B cell (primary cell): ENCODE results near the gene DGKB. TPM values are rescaled to one million over a fixed set of nuclear protein-coding genes. Genes with fewer than 3 reads are reported as not detected.

Experiments
- ATAC-seq: fragments of 200-7000 bp; cut with Tn5 transposase; one replicate; pipeline ENCODE4 v1.10.0; 2021; ENCODE audit warnings: low read depth, mild to moderate bottlenecking, moderate number of reproducible peaks, moderate library complexity
- CTCF ChIA-PET: fragments of 350-600 bp; sonication (Branson Sonifier 250); formaldehyde crosslinking; loops from one replicate; lab custom pipeline; 2021; ENCODE audit warnings: antibody characterized with exemption, inconsistent platforms; lab: Charles Lee
- POLR2A ChIA-PET: fragments of 350-600 bp; sonication (Branson Sonifier 250); formaldehyde crosslinking; loops from one replicate; lab custom pipeline; 2021; ENCODE audit warnings: antibody characterized with exemption; lab: Charles Lee
- DNase-seq: peaks from one replicate; pipeline ENCODE4 v3.0.0; 2013
- H2AFZ ChIP-seq: 2 replicates; pipeline ENCODE4 v1.6.1; 2012; ENCODE audit warnings: mild to moderate bottlenecking, low read depth, low read length; ENCODE audit not compliant: insufficient read depth, poor library complexity, severe bottlenecking
- H3K27ac ChIP-seq, 2 donors: 1 replicate in 1 of 2; 2 replicates in 1 of 2; pipeline ENCODE4 v1.5.1; 2012 to 2013; ENCODE audit warnings: low read length in 2 of 2, mild to moderate bottlenecking in 2 of 2, moderate library complexity in 1 of 2
- H3K27me3 ChIP-seq, 4 experiments: fragments of 200-600 bp in 1 of 4; sonication (generic) in 1 of 4; replicated peaks in 1 of 4; 1 replicate in 2 of 4; 2 replicates in 2 of 4; pipeline versions ENCODE4 v1.6.1 to v1.7.0; 2013 to 2016; ENCODE audit warnings: low read length in 3 of 4, mild to moderate bottlenecking in 2 of 4, mixed read lengths in 1 of 4, moderate library complexity in 1 of 4; ENCODE audit not compliant: insufficient read depth in 4 of 4, control insufficient read depth in 3 of 4; ENCODE audit errors: control extremely low read depth in 1 of 4
- H3K36me3 ChIP-seq, 2 experiments: replicated peaks in 1 of 2; 1 replicate in 1 of 2; 2 replicates in 1 of 2; pipeline versions ENCODE4 v1.6.1 to v1.7.1; 2013; ENCODE audit warnings: low read length in 1 of 2; ENCODE audit not compliant: insufficient read depth in 2 of 2, control insufficient read depth in 1 of 2; ENCODE audit errors: control extremely low read depth in 1 of 2, extremely low read depth in 1 of 2
- H3K4me1 ChIP-seq, 2 donors: fragments of 200-600 bp in 1 of 2; sonication (generic) in 1 of 2; 1 replicate in 1 of 2; 2 replicates in 1 of 2; pipeline versions ENCODE4 v1.5.1 to v1.6.1; 2013 to 2017; ENCODE audit warnings: low read length in 2 of 2; ENCODE audit not compliant: control insufficient read depth in 2 of 2, insufficient read depth in 2 of 2
- H3K4me2 ChIP-seq: replicated peaks from 2 replicates; pipeline ENCODE3; 2012; ENCODE audit warnings: mild to moderate bottlenecking, low read depth, low read length; ENCODE audit not compliant: poor library complexity, severe bottlenecking
- H3K4me3 ChIP-seq, 5 experiments: fragments of 200-600 bp in 1 of 5; sonication (generic) in 1 of 5; 1 replicate in 3 of 5; 2 replicates in 2 of 5; pipeline versions ENCODE4 v1.5.1 to v1.7.0; 2011 to 2016; ENCODE audit warnings: low read length in 4 of 5, mild to moderate bottlenecking in 4 of 5, low read depth in 2 of 5, control low read depth in 1 of 5, moderate library complexity in 1 of 5; ENCODE audit not compliant: insufficient read depth in 1 of 5; ENCODE audit errors: control extremely low read depth in 1 of 5, extremely low read depth in 1 of 5
- H3K79me2 ChIP-seq: fragments of 200-600 bp; sonication (generic); one replicate; pipeline ENCODE4 v1.6.0; 2016; ENCODE audit warnings: low read length; ENCODE audit not compliant: control insufficient read depth, insufficient read depth
- H3K9ac ChIP-seq: fragments of 200-600 bp; sonication (generic); 2 replicates; pipeline ENCODE4 v1.6.1; 2017; ENCODE audit warnings: mild to moderate bottlenecking, low read length, moderate library complexity
- H3K9me3 ChIP-seq, 3 donors: one replicate each; pipeline versions ENCODE4 v1.6.1 to v1.7.1; 2013; ENCODE audit warnings: low read length in 2 of 3; ENCODE audit not compliant: control insufficient read depth in 2 of 3, insufficient read depth in 1 of 3; ENCODE audit errors: control extremely low read depth in 1 of 3
- H4K20me1 ChIP-seq: 2 replicates; pipeline ENCODE4 v1.6.0; 2012; ENCODE audit warnings: mild to moderate bottlenecking, low read length; ENCODE audit not compliant: insufficient read depth, control insufficient read depth, poor library complexity, severe bottlenecking
- H3K27ac Mint-ChIP-seq: one replicate; pipeline ENCODE4 v1.8.0; 2021; ENCODE audit warnings: mixed read lengths
- H3K27me3 Mint-ChIP-seq: one replicate; pipeline ENCODE4 v1.8.0; 2021; ENCODE audit warnings: mixed read lengths
- H3K4me1 Mint-ChIP-seq: one replicate; pipeline ENCODE4 v1.8.0; 2021; ENCODE audit warnings: mixed read lengths
- H3K4me3 Mint-ChIP-seq: one replicate; pipeline ENCODE4 v1.8.0; 2021; ENCODE audit warnings: mixed read lengths
- H3K9me3 Mint-ChIP-seq: one replicate; pipeline ENCODE4 v1.8.0; 2022; ENCODE audit warnings: mixed read lengths; ENCODE audit not compliant: insufficient read depth
- EZH2 ChIP-seq: IDR thresholded peaks from 2 replicates; pipeline ENCODE4 v1.6.1; 2012; ENCODE audit warnings: borderline replicate concordance, low read depth, mild to moderate bottlenecking, moderate library complexity, low read length; ENCODE audit not compliant: insufficient read depth, poor library complexity, severe bottlenecking
- WGBS: methylation state at CpG from one replicate; pipeline ENCODE4 v1.1.5; 2013; ENCODE audit warnings: missing lambda C conversion rate; ENCODE audit not compliant: insufficient coverage; 5-methylcytosine and 5-hydroxymethylcytosine counted together
- intact Hi-C: fragments of 100-400 bp; cut with micrococcal nuclease; formaldehyde crosslinking; loops from one replicate; pipeline ENCODE4 v1.10.0; 2022
- polyA plus RNA-seq: library from polyadenylated mRNA; depleted of rRNA; stranded (reverse); fragments of >200 nt; gene quantifications from 2 replicates; pipeline ENCODE4 v1.2.3, GENCODE V29; 2012
- total RNA-seq, 2 donors: library from RNA; stranded (reverse); fragments of 120-200 nt in 1 of 2; gene quantifications; 1 replicate in 1 of 2; 2 replicates in 1 of 2; pipeline versions ENCODE4 v1.2.3 to v1.2.4, GENCODE V29; 2013 to 2022
- TF ChIP-seq, protein P1 (sequence below): fragments of 200-600 bp; IDR thresholded peaks from one replicate; pipeline ENCODE4 v1.8.0; 2022; ENCODE audit warnings: antibody characterized with exemption, mild to moderate bottlenecking

The DGKB gene
- total and polyA plus RNA-seq, 2 donors (not counting 1 experiment from before 2014, with no cell fraction given) = not detected

DNA sequence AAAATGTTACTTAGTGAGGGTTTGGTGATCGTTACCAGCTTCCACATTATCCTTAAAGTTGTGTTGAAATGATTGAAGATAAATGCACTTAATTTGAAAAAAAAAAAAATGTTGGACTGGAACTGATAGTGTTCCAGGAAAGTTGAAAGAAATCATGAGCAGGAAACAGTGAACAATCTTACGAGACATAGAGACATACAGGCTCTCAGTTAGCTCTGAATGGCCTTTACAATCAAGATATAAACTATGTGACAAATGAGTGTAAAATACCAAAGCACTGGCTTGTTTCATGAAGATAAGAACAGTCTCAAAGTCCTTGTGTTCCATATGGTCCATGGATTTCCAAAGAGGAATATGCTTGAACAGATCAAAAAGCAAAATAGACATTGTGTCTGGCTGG, 483.0 kb downstream of the DGKB start:
- Histone ChIP-seq H3K4me1 (no peaks in the 10 kb centered on the region), H2AFZ (no peak overlapping the region), H3K4me2 (no peak overlapping the region), H3K36me3 (no peaks in the 10 kb centered on the region), H4K20me1 (no peaks in the 10 kb centered on the region), H3K27me3 (no peaks in the 10 kb centered on the region), H3K27ac (no peak overlapping the region), H3K79me2 (no peaks in the 10 kb centered on the region), H3K9me3 (no peaks in the 10 kb centered on the region), H3K4me3 (no peak overlapping the region), H3K9ac (no peak overlapping the region)
- intact Hi-C loops = no loop called here
- WGBS = no CpG with 5 or more reads among the region's 2 CpGs
- no peaks in the 10 kb centered on the region for H3K9me3 Mint-ChIP-seq
- CTCF ChIA-PET = no interaction called here
- POLR2A ChIA-PET = no interaction called here
- no peak overlapping the region for H3K27ac Mint-ChIP-seq
- TF ChIP-seq, protein P1, sequence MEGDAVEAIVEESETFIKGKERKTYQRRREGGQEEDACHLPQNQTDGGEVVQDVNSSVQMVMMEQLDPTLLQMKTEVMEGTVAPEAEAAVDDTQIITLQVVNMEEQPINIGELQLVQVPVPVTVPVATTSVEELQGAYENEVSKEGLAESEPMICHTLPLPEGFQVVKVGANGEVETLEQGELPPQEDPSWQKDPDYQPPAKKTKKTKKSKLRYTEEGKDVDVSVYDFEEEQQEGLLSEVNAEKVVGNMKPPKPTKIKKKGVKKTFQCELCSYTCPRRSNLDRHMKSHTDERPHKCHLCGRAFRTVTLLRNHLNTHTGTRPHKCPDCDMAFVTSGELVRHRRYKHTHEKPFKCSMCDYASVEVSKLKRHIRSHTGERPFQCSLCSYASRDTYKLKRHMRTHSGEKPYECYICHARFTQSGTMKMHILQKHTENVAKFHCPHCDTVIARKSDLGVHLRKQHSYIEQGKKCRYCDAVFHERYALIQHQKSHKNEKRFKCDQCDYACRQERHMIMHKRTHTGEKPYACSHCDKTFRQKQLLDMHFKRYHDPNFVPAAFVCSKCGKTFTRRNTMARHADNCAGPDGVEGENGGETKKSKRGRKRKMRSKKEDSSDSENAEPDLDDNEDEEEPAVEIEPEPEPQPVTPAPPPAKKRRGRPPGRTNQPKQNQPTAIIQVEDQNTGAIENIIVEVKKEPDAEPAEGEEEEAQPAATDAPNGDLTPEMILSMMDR = no peak
- no peak for TF ChIP-seq EZH2
- ATAC-seq = no peak
- no peak for DNase-seq
- no peaks in the 10 kb centered on the region for H3K27me3 Mint-ChIP-seq
- no peak overlapping the region for H3K4me3 Mint-ChIP-seq
- H3K4me1 Mint-ChIP-seq = no peaks in the 10 kb centered on the region

DNA sequence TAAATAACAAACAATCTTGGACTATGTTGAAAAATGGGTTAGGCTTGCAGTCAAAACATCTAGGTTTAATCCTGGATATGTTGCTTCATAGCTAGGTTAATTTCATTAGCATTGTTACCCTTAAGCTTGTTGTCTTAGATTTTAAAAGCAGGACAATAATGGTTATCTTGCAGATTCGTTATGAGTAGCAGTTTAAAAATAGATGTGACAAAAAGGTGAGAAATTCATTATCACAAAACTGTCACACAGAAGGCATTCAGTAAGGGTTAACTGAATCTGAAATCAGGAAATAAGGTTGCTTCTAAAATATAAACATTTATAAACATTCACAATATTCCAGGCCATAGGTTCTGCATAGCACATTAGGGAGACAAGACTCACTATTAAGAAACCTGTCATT, 483.9 kb downstream of the DGKB start:
- Histone ChIP-seq H2AFZ (no peak overlapping the region), H3K9ac (no peak overlapping the region), H3K27me3 (no peaks in the 10 kb centered on the region), H3K4me1 (no peaks in the 10 kb centered on the region), H3K27ac (no peak overlapping the region), H4K20me1 (no peaks in the 10 kb centered on the region), H3K79me2 (no peaks in the 10 kb centered on the region), H3K36me3 (no peaks in the 10 kb centered on the region), H3K4me2 (no peak overlapping the region), H3K9me3 (no peaks in the 10 kb centered on the region), H3K4me3 (no peak overlapping the region)
- WGBS = no CpG with 5 or more reads among the region's 1 CpG
- Mint-ChIP-seq H3K27me3 (no peaks in the 10 kb centered on the region), H3K9me3 (no peaks in the 10 kb centered on the region), H3K4me1 (no peaks in the 10 kb centered on the region), H3K27ac (no peak overlapping the region), H3K4me3 (no peak overlapping the region)
- DNase-seq (no peak), ATAC-seq (no peak)
- CTCF ChIA-PET = no interaction called here
- intact Hi-C loops = no loop called here
- POLR2A ChIA-PET = no interaction called here
- no peak for TF ChIP-seq EZH2
- TF ChIP-seq, protein P1 = no peak
